Measurements from ENCODE around the gene LY86. TPM values are rescaled to one million over a fixed set of nuclear protein-coding genes. Genes with fewer than 3 reads are reported as not detected.

Gene LY86
- total RNA-seq, 1 experiment from 2014 or later: not detected

GRCh38 chr6:6560909-6561308, 27.6 kb upstream of the LY86 start (continued):
- TF ChIP-seq ATF3 (CRISPR knock-in tag; conservative IDR thresholded peaks at IDR 0.05): no peak
- no peak for TF ChIP-seq E2F4 (CRISPR knock-in tag; IDR thresholded peaks at IDR 0.05; ENCODE audit: borderline replicate concordance, low read depth)
- no peak for TF ChIP-seq ZNF532 (CRISPR knock-in tag; IDR thresholded peaks at IDR 0.05; ENCODE audit: borderline replicate concordance)
- no peak for TF ChIP-seq ARID4B (CRISPR knock-in tag; IDR thresholded peaks at IDR 0.05; ENCODE audit: borderline replicate concordance)
- TF ChIP-seq ATF1 (CRISPR knock-in tag; IDR thresholded peaks at IDR 0.05): no peak

- POLR2A ChIA-PET: no interaction called here
- no peak for TF ChIP-seq ZNF416 (CRISPR knock-in tag; IDR thresholded peaks at IDR 0.05)
- no peak for TF ChIP-seq E2F4 (CRISPR knock-in tag; IDR thresholded peaks at IDR 0.05; ENCODE audit: borderline replicate concordance, low read depth)
- TF ChIP-seq GRHL2 (CRISPR knock-in tag; IDR thresholded peaks at IDR 0.05; ENCODE audit: insufficient replicate concordance, severe bottlenecking): no peak
- no peak for TF ChIP-seq NR3C1 (CRISPR knock-in tag; conservative IDR thresholded peaks at IDR 0.05; ENCODE audit: low read depth)
- no peak for TF ChIP-seq USF2 (CRISPR knock-in tag; IDR thresholded peaks at IDR 0.05)
- no peak for TF ChIP-seq NFYB (CRISPR knock-in tag; conservative IDR thresholded peaks at IDR 0.05; ENCODE audit: low read depth)
- TF ChIP-seq AFF4 (CRISPR knock-in tag; IDR thresholded peaks at IDR 0.05; ENCODE audit: borderline replicate concordance): no peak
- no peak for TF ChIP-seq ATF3 (CRISPR knock-in tag; conservative IDR thresholded peaks at IDR 0.05)
- H3K36me3 Mint-ChIP-seq: peaks cover 12% of the 10 kb centered on the region
- H3K4me3 Mint-ChIP-seq: no peak overlapping the region
- no peak for DNase-seq (ENCODE audit: low spot score)
- peaks cover 8% of the 10 kb centered on the region for H3K4me1 Mint-ChIP-seq
- 0 out of 2 replicates have a peak, but pooled peaks cover 4% of the 10 kb centered on the region for H3K27me3 Mint-ChIP-seq (ENCODE audit: low read depth)
- CTCF ChIA-PET: no interaction called here
- H3K9me3 Mint-ChIP-seq: peaks cover 28% of the 10 kb centered on the region
- no peak overlapping the region for H3K27ac Mint-ChIP-seq
- ATAC-seq: no peak
Measured at GRCh38 chr6:6564154-6564553, 24.4 kb upstream of the LY86 start.

All from WTC11 (cell line).